Mesenchymal stem cell (in vitro differentiated cells and primary cell): Measurements from ENCODE around the gene PYGB.

ENCODE experiments used
- DNase-seq: peaks from one replicate; pipeline ENCODE4 v3.0.0-alpha.2; 2013
- H2AFZ ChIP-seq: one replicate; pipeline ENCODE4 v1.6.1; 2013; ENCODE audit warnings: low read depth, mild to moderate bottlenecking, control low read depth, inconsistent platforms, low read length, moderate library complexity
- H2AK5ac ChIP-seq: 2 replicates; pipeline ENCODE4 v1.6.1; 2013; ENCODE audit warnings: low read length, moderate library complexity, mild to moderate bottlenecking, inconsistent platforms; ENCODE audit not compliant: severe bottlenecking
- H2BK120ac ChIP-seq: one replicate; pipeline ENCODE4 v1.6.1; 2013; ENCODE audit warnings: low read depth, mild to moderate bottlenecking, inconsistent platforms, low read length, moderate library complexity
- H2BK12ac ChIP-seq, 2 experiments: one replicate each; pipeline ENCODE4 v1.6.1; 2013; ENCODE audit warnings: inconsistent platforms in 2 of 2, low read length in 2 of 2, mild to moderate bottlenecking in 2 of 2, moderate library complexity in 2 of 2, control low read depth in 1 of 2
- H2BK15ac ChIP-seq: one replicate; pipeline ENCODE4 v1.6.1; 2013; ENCODE audit warnings: mild to moderate bottlenecking, low read depth, inconsistent platforms; ENCODE audit not compliant: poor library complexity, severe bottlenecking
- H2BK5ac ChIP-seq: 2 replicates; pipeline ENCODE4 v1.6.1; 2013; ENCODE audit warnings: low read depth, mild to moderate bottlenecking, low read length, control low read depth, inconsistent platforms; ENCODE audit not compliant: poor library complexity, severe bottlenecking
- H3K14ac ChIP-seq, 2 experiments: one replicate each; pipeline ENCODE4 v1.6.1; 2013; ENCODE audit warnings: inconsistent platforms in 2 of 2, low read length in 2 of 2, control low read depth in 1 of 2, mild to moderate bottlenecking in 1 of 2, moderate library complexity in 1 of 2
- H3K18ac ChIP-seq, 2 experiments: one replicate each; pipeline ENCODE4 v1.6.1; 2013; ENCODE audit warnings: inconsistent platforms in 2 of 2, low read length in 2 of 2, control low read depth in 1 of 2, low read depth in 1 of 2, mild to moderate bottlenecking in 1 of 2
- H3K23ac ChIP-seq, 2 experiments: one replicate each; pipeline ENCODE4 v1.6.1; 2013; ENCODE audit warnings: inconsistent platforms in 2 of 2, low read length in 2 of 2, mild to moderate bottlenecking in 2 of 2, moderate library complexity in 2 of 2, control low read depth in 1 of 2
- H3K27ac ChIP-seq: 2 replicates; pipeline ENCODE4 v1.5.1; 2013; ENCODE audit warnings: mild to moderate bottlenecking, moderate library complexity, low read length, control low read depth, inconsistent platforms; ENCODE audit not compliant: poor library complexity, severe bottlenecking
- H3K27me3 ChIP-seq, 2 experiments: 2 replicates each; pipeline versions ENCODE4 v1.6.1 to v1.7.0; 2013; ENCODE audit warnings: low read length in 2 of 2, mild to moderate bottlenecking in 2 of 2, moderate library complexity in 2 of 2, control low read depth in 1 of 2, inconsistent platforms in 1 of 2; ENCODE audit not compliant: control insufficient read depth in 1 of 2, insufficient read depth in 1 of 2
- H3K36me3 ChIP-seq, 2 experiments: 2 replicates each; pipeline versions ENCODE4 v1.6.1 to v1.7.0; 2013; ENCODE audit warnings: low read length in 2 of 2, control low read depth in 1 of 2, inconsistent platforms in 1 of 2, low read depth in 1 of 2, mild to moderate bottlenecking in 1 of 2; ENCODE audit not compliant: insufficient read depth in 2 of 2, control insufficient read depth in 1 of 2
- H3K4ac ChIP-seq, 2 experiments: one replicate each; pipeline ENCODE4 v1.6.1; 2013; ENCODE audit warnings: inconsistent platforms in 2 of 2, low read length in 2 of 2, mild to moderate bottlenecking in 2 of 2, moderate library complexity in 2 of 2, control low read depth in 1 of 2, low read depth in 1 of 2
- H3K4me1 ChIP-seq: 2 replicates; pipeline ENCODE4 v1.6.1; 2013; ENCODE audit warnings: low read depth, low read length, control low read depth; ENCODE audit not compliant: control insufficient read depth, insufficient read depth
- H3K4me2 ChIP-seq: 2 replicates; pipeline ENCODE4 v1.6.1; 2013; ENCODE audit warnings: low read length, mild to moderate bottlenecking, inconsistent platforms; ENCODE audit not compliant: poor library complexity, severe bottlenecking
- H3K4me3 ChIP-seq, 2 experiments: 2 replicates each; pipeline versions ENCODE4 v1.5.1 to v1.7.0; 2013; ENCODE audit warnings: low read length in 2 of 2, mild to moderate bottlenecking in 2 of 2, control low read depth in 1 of 2, low read depth in 1 of 2; ENCODE audit not compliant: insufficient read depth in 1 of 2
- H3K79me1 ChIP-seq: replicated peaks from 2 replicates; pipeline ENCODE4 v1.6.1; 2013; ENCODE audit warnings: mild to moderate bottlenecking, control low read depth, low read length, inconsistent platforms; ENCODE audit not compliant: poor library complexity, severe bottlenecking
- H3K9ac ChIP-seq: 2 replicates; pipeline ENCODE4 v1.7.0; 2013; ENCODE audit warnings: mild to moderate bottlenecking, low read length, moderate library complexity
- H3K9me3 ChIP-seq: 2 replicates; pipeline ENCODE4 v1.7.0; 2013; ENCODE audit warnings: mild to moderate bottlenecking, low read length; ENCODE audit not compliant: control insufficient read depth
- H4K8ac ChIP-seq: one replicate; pipeline ENCODE4 v1.6.1; 2013; ENCODE audit warnings: inconsistent platforms, mild to moderate bottlenecking, low read length, moderate library complexity
- H4K91ac ChIP-seq: one replicate; pipeline ENCODE4 v1.6.1; 2013; ENCODE audit warnings: mild to moderate bottlenecking, low read length, inconsistent platforms
- WGBS: methylation state at CpG from one replicate; pipeline ENCODE4 v1.1.7; 2013; ENCODE audit warnings: mixed read lengths; 5-methylcytosine and 5-hydroxymethylcytosine counted together

PYGB gene

GRCh38 chr20:25269057-25269832 is 21.4 kb downstream of the PYGB start:
- DNase-seq: no peak

GRCh38 chr20:25269833-25270170 is 21.9 kb downstream of the PYGB start:
- H3K9me3 ChIP-seq: no peaks in the 10 kb centered on the region
- H3K36me3 ChIP-seq: peaks cover 58 to 65% of the 10 kb centered on the region in 2 experiments
- H3K4ac ChIP-seq: no peak overlapping the region
- no peak overlapping the region for H4K91ac ChIP-seq
- no peak overlapping the region for H2BK120ac ChIP-seq
- H3K23ac ChIP-seq: no peak overlapping the region
- H2AK5ac ChIP-seq: no peak overlapping the region
- peaks cover 23% of the 10 kb centered on the region for H3K4me1 ChIP-seq
- H3K4me2 ChIP-seq: no peak overlapping the region
- no peaks in the 10 kb centered on the region for H3K27me3 ChIP-seq
- no peak overlapping the region for H3K9ac ChIP-seq
- H3K18ac ChIP-seq: no peak overlapping the region
- WGBS: 100% methylated on average over 6 of the region's 6 CpGs
- no peak overlapping the region for H3K27ac ChIP-seq
- DNase-seq: no peak
- no peak overlapping the region for H2BK5ac ChIP-seq
- H2AFZ ChIP-seq: no peak overlapping the region
- H2BK15ac ChIP-seq: no peak overlapping the region
- H4K8ac ChIP-seq: no peak overlapping the region
- H3K14ac ChIP-seq: no peak overlapping the region
- H3K79me1 ChIP-seq: peaks cover 28% of the 10 kb centered on the region
- H3K4me3 ChIP-seq: no peak overlapping the region
- no peak overlapping the region for H2BK12ac ChIP-seq

More at GRCh38 chr20:25269057-25269832, 21.4 kb downstream of the PYGB start:
- Histone ChIP-seq H2AK5ac (no peak overlapping the region), H3K4me1 (peaks cover 20% of the 10 kb centered on the region), H2BK12ac (no peak overlapping the region), H3K27ac (no peak overlapping the region), H3K4me2 (no peak overlapping the region), H2AFZ (no peak overlapping the region), H3K9me3 (no peaks in the 10 kb centered on the region), H3K9ac (no peak overlapping the region), H3K23ac (no peak overlapping the region), H2BK15ac (no peak overlapping the region), H3K14ac (no peak overlapping the region), H2BK120ac (no peak overlapping the region), H3K79me1 (peaks cover 23% of the 10 kb centered on the region), H3K27me3 (no peaks in the 10 kb centered on the region), H3K36me3 (peaks cover 53 to 59% of the 10 kb centered on the region in 2 experiments), H3K4ac (no peak overlapping the region), H2BK5ac (no peak overlapping the region), H3K4me3 (no peak overlapping the region), H3K18ac (no peak overlapping the region), H4K91ac (peak overlapping the region; percentile 21), H4K8ac (peak overlapping the region; percentile 42)
- WGBS: 96% methylated on average over 11 of the region's 11 CpGs

GRCh38 chr20:25270829-25271251 is 23.0 kb downstream of the PYGB start:
- Histone ChIP-seq H3K4me1 (peaks cover 28% of the 10 kb centered on the region), H3K4me2 (no peak overlapping the region), H2AK5ac (no peak overlapping the region), H3K18ac (no peak overlapping the region), H3K36me3 (peaks cover 69 to 75% of the 10 kb centered on the region in 2 experiments), H2BK120ac (no peak overlapping the region), H2BK12ac (no peak overlapping the region), H3K27ac (no peak overlapping the region), H3K79me1 (peaks cover 35% of the 10 kb centered on the region), H3K4ac (no peak overlapping the region), H3K9me3 (no peaks in the 10 kb centered on the region), H3K4me3 (no peak overlapping the region), H3K23ac (no peak overlapping the region), H4K8ac (no peak overlapping the region), H3K9ac (no peak overlapping the region), H2AFZ (no peak overlapping the region), H2BK5ac (no peak overlapping the region), H2BK15ac (no peak overlapping the region), H3K14ac (no peak overlapping the region), H3K27me3 (no peaks in the 10 kb centered on the region), H4K91ac (no peak overlapping the region)
- no peak for DNase-seq
- WGBS: 95% methylated on average over 10 of the region's 12 CpGs

- Histone ChIP-seq H3K23ac (no peak overlapping the region), H3K14ac (no peak overlapping the region), H3K4me2 (no peak overlapping the region), H3K9ac (no peak overlapping the region), H2BK15ac (no peak overlapping the region), H3K27ac (no peak overlapping the region), H3K4me3 (no peak overlapping the region), H2BK120ac (no peak overlapping the region), H3K18ac (no peak overlapping the region), H3K4ac (no peak overlapping the region), H2AK5ac (peak overlapping the region; percentile 8), H3K36me3 (peaks cover 77 to 79% of the 10 kb centered on the region in 2 experiments), H4K91ac (no peak overlapping the region), H3K27me3 (no peaks in the 10 kb centered on the region), H2BK12ac (no peak overlapping the region), H2BK5ac (no peak overlapping the region), H3K9me3 (no peaks in the 10 kb centered on the region), H2AFZ (no peak overlapping the region), H3K4me1 (peaks cover 31% of the 10 kb centered on the region), H3K79me1 (peaks cover 37% of the 10 kb centered on the region), H4K8ac (no peak overlapping the region)
- 95% methylated on average over 11 of the region's 13 CpGs for WGBS
- DNase-seq: no peak
Observed at GRCh38 chr20:25271486-25272222, 23.8 kb downstream of the PYGB start.
